Activated CD4-positive, alpha-beta T cell treated with anti-CD3 and anti-CD28 coated beads for 1 hour (primary cell): ENCODE results near the gene TFAP2C.

Source experiments
- DNase-seq: peaks from one replicate; pipeline ENCODE4 v3.0.0-alpha.2; 2020

TFAP2C gene

GRCh38 chr20:56628873-56629463 lies at the start of gene TFAP2C:
TFAP2C (plus strand) TSS chr20:56629306; CDS start chr20:56629545, 239 bp downstream.
- DNase-seq = no peak

GRCh38 chr20:56580226-56580625 lies 48.9 kb upstream of the TFAP2C start:
- DNase-seq = no peak

GRCh38 chr20:56581701-56582100 lies 47.4 kb upstream of the TFAP2C start:
- DNase-seq = no peak

- no peak for DNase-seq
These were observed 46.6 kb upstream of the TFAP2C start for GRCh38 chr20:56582542-56582941.

GRCh38 chr20:56584916-56585315 lies 44.2 kb upstream of the TFAP2C start:
- no peak for DNase-seq

- no peak for DNase-seq
These were observed 41.6 kb upstream of the TFAP2C start for GRCh38 chr20:56587307-56588041.

GRCh38 chr20:56588996-56589395 lies 40.1 kb upstream of the TFAP2C start:
- no peak for DNase-seq

GRCh38 chr20:56589633-56590032 lies 39.5 kb upstream of the TFAP2C start:
- DNase-seq = no peak

GRCh38 chr20:56590888-56591287 lies 38.2 kb upstream of the TFAP2C start:
- no peak for DNase-seq

- no peak for DNase-seq
These were observed 36.9 kb upstream of the TFAP2C start for GRCh38 chr20:56592211-56592610.

GRCh38 chr20:56592817-56593216 lies 36.3 kb upstream of the TFAP2C start:
- DNase-seq = no peak

- DNase-seq = no peak
These were observed 33.2 kb upstream of the TFAP2C start for GRCh38 chr20:56595746-56596475.

GRCh38 chr20:56601166-56601565 lies 27.9 kb upstream of the TFAP2C start:
- DNase-seq = no peak

- no peak for DNase-seq
These were observed 24.4 kb upstream of the TFAP2C start for GRCh38 chr20:56604673-56605072.

GRCh38 chr20:56605261-56605996 lies 23.7 kb upstream of the TFAP2C start:
- no peak for DNase-seq

GRCh38 chr20:56606174-56606945 lies 22.7 kb upstream of the TFAP2C start:
- DNase-seq = no peak

- no peak for DNase-seq
These were observed 21.9 kb upstream of the TFAP2C start for GRCh38 chr20:56607061-56607704.

GRCh38 chr20:56608376-56608775 lies 20.7 kb upstream of the TFAP2C start:
- DNase-seq = no peak

GRCh38 chr20:56609321-56609720 lies 19.8 kb upstream of the TFAP2C start:
- no peak for DNase-seq

- no peak for DNase-seq
These were observed 19.0 kb upstream of the TFAP2C start for GRCh38 chr20:56610098-56610497.

- no peak for DNase-seq
These were observed 14.9 kb upstream of the TFAP2C start for GRCh38 chr20:56614196-56614595.

- DNase-seq = no peak
These were observed 12.4 kb upstream of the TFAP2C start for GRCh38 chr20:56616716-56617115.
